ENCODE measurements around the gene SYNDIG1L. TPM values are rescaled to one million over a fixed set of nuclear protein-coding genes. Genes with fewer than 3 reads are reported as not detected.
"Not testable (repeated sequence)": the region's sequence is repeated elsewhere in the genome, so short reads cannot be mapped to it uniquely, and the experiment has no call there.

The SYNDIG1L gene
- total RNA-seq = not detected

DNA sequence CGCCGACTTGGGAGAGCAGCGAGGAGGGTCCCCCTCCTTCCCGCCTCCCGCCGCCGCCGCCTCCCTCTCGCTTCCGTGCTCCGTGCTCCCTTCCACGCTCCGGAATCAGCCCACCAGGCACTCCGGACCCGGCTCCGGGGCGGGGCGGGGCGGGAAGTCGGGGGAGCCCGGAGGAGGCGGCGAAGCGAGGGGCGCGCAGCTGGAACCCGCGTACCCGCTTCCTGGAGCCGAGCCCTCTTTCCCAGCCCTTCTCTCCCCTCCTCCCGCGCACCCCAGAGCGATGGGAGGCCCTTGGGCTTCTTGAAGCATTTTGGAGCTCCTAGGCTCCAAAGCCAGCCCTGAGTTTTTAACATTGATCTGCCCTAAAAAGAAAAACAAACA lies at the start of gene SYNDIG1L:
TSS of gene SYNDIG1L (minus strand) at position 9 of the 381 bp plus-strand sequence. CDS start 16,466 bp downstream, outside the sequence.
- ChIA-PET POLR2A (no interaction called here), CTCF (no interaction called here)

DNA sequence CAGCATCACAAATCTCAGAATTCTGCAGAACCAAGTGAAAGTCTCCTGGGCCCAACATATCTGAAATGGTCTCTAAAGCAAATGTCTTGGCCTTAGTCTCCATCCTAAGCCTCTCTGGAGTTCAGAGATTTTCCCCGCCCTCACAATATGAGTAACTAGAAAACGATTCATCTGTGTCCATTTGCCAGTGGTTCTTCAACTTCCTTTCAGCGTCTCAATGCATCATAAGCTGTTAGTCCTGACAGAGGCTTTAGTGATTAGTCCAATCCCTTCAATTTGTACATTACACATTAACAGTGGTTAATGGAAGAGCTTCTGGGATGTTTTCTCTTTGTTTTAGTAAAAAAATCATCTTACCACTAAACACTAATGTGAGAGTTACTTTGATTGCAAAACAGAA lies 49.7 kb upstream of the SYNDIG1L start:
- POLR2A ChIA-PET = no interaction called here
- CTCF ChIA-PET = no interaction called here

DNA sequence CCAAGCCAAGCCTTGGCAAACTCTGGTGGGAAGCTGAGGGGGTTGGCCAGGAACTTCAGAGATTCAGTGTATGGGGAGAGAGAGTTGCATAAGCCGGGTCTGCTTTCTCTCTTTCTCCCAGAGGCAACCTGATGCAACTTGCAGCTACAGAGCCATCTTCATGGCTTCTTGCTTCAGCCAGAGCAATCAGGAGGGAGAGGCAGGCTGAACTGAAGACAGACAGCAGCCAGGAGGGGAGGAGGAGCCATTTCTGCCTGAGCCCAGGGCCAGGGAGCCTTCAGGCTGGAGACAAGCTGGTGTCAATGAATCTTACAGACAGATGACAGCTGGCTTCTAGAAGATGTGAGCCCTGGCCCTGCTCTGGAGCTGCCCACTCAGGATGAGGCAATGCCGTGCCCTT lies 48.4 kb upstream of the SYNDIG1L start:
- CTCF ChIA-PET = no interaction called here
- POLR2A ChIA-PET = interaction anchor here (0.6 kb wide), 1 partner anchor 283 kb away, joined by 8 read pairs; no protein-coding TSS in a partner anchor

DNA sequence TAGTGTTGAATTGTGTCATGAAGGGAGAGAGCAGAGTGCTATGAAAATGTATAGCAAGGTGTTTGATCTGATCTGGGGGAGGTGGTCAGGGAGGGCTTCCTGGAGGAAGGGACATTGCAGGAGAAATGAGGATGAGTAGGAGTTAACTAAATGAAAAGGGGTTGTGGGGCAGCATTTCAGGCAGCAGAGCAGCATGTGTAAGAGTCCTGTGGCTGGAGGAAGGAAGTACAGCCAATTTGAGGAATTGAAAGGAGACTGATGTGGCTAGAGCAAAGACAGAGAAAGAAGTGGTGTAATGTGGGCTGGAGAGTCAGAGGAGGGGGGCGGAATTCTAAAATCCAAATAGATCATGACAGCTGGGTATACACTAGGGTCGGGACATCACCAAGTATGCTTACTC lies 46.6 kb upstream of the SYNDIG1L start:
- ChIA-PET CTCF (no interaction called here), POLR2A (no interaction called here)

DNA sequence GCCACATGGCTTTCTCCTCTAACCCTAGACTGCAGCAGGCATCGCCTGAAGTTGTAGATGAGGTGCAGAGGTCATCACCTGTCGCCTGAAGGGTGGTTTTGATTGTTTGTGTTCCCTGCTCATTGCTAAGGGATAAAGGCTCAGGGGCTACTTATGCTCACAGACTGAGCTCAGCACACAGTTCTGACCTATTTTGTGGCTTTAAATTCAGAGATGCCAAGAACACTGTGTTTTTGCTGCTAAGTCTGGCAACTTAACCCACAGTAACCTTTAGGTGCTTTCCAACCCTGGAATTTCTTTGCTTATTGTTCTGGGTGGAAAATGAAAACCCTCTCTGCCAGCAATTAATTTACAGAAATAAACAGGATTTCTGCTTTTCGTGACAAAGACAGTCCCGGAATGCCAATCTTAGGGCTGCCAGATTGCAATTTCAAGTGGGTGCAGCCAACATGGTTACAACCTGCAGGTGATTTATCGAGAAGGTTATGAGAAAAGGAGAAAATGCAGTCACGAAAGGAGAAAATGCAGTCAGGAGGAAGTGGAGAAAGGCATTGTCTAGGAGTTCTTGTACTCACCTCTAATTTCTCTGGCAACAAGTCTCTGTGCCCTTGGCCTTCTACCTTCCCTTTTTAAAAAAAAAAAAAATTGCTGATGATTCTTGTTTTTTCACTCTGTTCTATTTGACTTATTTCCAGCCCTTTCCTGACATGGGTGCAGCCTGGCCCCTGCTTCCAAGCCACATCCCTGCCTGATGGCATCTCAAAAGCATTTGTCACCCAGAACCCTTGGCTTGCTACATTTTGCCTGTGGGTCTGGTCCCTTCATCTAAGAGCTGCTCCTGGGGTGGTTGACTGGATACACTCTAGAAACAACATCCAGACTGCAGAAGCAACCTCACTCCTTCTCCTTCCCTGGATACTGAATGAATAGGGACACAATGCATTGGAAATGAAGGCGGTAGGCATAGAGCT lies 43.8 kb upstream of the SYNDIG1L start:
- ChIA-PET CTCF (no interaction called here), POLR2A (no interaction called here)

DNA sequence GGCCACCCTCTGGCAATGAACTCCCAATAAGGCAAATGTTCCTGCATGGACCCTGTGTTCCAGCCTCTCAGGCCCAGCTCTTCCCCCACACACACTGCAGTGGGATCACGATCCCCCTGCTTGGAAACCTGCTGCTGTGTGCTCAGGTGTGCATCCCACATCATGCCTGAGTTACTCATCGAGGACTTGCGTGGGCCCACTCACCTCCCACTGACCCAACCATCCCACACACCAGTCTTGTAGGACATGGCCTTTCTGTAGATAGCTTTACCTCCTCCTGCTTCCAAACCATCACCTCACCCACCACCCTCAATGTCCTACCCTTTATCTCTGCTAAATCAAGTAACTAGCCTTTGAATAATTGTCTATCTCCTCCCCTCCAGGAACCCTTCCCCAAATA lies 42.5 kb upstream of the SYNDIG1L start:
- POLR2A ChIA-PET = no interaction called here
- CTCF ChIA-PET = no interaction called here

DNA sequence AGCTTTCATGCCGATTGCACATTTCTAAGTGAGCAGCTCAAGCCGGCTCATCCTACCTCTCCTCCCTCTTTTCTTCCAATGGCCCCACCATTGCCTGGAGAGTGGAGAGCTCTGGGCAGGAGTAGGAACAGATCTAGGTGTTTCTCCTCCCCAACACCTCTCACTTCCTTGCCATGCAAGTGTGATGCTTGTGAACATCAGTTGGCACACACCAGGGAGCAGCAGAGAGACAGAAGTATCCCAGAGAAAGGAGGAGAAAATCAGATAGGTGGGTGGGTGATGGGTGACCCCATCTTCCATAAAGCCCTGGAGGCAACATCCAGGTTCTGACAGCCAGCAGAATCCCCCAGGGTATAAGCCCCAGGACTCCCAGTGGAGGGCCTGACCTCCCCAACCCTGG lies 39.3 kb upstream of the SYNDIG1L start:
- ChIA-PET CTCF (no interaction called here), POLR2A (no interaction called here)

DNA sequence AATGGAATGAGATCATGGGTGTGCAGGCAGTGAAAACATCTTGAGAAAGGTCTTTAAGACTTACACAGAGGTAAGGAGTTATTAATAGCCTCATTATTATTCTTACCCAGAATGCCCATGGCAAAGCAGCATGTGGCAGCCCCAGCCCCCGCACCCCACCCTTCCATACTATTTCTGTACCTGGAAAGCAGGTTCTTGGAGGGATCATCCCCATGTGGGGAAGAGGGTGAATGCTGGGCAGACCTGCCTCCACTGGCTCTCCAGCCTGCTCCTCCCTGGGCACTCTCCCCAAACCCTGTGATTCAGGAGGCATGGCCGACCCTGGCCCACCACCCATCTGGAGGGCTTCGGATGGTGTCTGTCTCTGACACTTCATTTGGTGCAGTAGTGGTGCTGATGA lies 38.8 kb upstream of the SYNDIG1L start:
- CTCF ChIA-PET = no interaction called here
- POLR2A ChIA-PET = no interaction called here

DNA sequence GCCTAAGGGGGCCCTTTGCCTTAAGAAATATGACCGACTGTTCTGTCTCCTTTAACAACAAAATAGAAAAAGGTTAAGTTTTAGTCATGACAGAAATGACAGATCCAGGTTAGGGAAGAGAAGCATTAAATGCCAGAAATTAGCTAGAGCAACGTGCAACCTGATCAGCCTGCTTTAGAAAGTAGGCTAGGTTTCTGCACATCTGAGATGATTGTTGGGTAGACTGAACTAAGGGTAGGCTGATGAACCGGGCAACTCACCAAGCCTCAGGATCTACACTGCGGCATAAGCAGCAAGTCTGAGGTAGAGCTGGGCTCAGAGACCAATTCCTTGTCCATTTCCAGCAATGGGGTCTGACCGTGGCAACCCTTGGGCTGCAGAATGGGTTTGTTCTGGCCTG lies 37.7 kb upstream of the SYNDIG1L start:
- ChIA-PET CTCF (no interaction called here), POLR2A (no interaction called here)

DNA sequence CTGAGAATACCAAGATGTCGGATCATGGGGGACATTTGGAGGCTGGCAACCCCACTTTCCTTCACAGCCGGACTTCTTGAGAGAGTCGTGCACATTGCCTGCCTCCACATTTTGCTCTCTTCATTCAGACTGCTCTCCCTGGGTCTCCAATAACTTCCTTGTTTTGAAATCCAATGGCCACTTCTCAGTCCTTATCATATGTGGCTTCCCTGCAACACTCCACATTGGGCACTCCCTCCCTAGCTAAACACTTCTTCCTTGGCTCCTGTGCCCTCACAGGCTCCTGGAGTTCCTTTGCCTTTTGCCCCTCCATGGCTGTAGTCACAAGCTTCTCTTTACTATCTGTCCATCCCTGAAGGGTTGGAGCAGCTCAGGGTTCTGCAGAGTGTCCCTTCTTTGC lies 37.0 kb upstream of the SYNDIG1L start:
- ChIA-PET CTCF (no interaction called here), POLR2A (no interaction called here)

DNA sequence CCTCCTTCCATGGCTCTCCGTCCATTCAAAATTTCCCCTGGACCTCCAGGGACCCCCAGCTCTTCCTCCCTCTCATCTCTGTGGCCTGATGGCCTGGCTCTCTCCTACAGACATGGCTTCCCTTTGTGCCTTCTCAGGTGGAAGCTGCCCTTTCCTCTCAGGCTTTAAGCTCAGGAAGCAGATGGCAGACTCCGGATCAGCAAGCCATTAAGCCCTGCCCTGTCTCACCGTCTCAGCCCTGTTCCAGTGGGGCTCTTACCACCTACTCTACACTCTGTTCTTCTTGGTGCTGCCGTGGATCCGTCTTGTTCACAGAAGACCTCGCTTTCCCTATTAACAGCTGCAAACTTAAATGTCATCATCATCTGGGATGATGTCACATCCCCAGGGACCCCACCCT lies 34.0 kb upstream of the SYNDIG1L start:
- POLR2A ChIA-PET = interaction anchor here (0.5 kb wide), 1 partner anchor 287 kb away, joined by 3 read pairs; no protein-coding TSS in a partner anchor
- CTCF ChIA-PET = interaction anchor here (0.9 kb wide), 1 partner anchor 31 kb away, joined by 3 read pairs; no protein-coding TSS in a partner anchor

DNA sequence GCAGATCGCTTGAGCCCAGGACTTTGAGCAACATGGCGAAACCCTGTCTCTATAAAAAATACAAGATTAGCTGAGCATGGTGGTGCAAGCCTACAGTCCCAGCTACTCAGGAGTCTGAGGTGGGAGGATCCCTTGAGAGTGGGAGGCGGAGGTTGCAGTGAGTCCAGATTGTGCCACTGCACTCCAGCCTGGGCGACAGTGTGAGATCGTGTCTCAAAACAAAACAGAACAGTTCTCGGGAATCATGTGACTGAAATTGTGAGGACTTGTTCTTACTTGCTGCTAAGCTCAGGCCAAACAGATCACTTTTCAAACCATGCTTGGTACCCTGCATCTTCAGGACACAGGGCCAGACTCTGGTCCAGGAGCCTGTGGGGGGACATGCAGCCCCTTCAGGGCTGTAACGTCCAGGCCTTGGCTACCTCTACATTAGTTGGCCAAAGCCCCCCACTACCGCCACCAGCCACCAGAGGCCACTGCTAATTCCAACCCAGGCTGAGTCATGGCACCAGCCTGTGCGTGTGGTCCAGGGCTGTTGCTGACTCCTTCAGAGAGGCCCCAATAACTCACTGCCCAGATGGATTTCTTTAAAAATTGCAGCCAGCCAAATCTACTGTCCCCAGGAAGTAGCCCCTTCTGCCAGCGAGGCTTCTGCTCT lies 33.4 kb upstream of the SYNDIG1L start:
- CTCF ChIA-PET = no interaction called here
- POLR2A ChIA-PET = interaction anchor here (0.5 kb wide), 1 partner anchor 287 kb away, joined by 3 read pairs; no protein-coding TSS in a partner anchor

DNA sequence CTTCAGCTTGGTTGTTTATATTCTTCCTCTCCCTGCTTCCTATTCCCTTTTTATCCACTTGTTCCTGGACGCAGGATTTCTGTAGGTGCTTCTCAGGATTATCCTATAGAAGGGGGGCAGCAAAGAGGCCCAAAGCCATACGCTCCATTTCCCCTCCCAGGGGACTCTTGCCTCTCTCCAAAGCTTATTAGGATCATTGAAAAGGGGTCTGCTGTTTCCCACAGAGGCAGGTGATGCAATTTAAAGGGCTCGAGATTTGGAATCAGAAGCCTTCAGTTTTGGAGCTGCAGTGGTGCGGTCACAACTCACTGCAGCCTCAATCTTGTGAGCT lies 31.5 kb upstream of the SYNDIG1L start:
- POLR2A ChIA-PET = no interaction called here
- CTCF ChIA-PET = no interaction called here

DNA sequence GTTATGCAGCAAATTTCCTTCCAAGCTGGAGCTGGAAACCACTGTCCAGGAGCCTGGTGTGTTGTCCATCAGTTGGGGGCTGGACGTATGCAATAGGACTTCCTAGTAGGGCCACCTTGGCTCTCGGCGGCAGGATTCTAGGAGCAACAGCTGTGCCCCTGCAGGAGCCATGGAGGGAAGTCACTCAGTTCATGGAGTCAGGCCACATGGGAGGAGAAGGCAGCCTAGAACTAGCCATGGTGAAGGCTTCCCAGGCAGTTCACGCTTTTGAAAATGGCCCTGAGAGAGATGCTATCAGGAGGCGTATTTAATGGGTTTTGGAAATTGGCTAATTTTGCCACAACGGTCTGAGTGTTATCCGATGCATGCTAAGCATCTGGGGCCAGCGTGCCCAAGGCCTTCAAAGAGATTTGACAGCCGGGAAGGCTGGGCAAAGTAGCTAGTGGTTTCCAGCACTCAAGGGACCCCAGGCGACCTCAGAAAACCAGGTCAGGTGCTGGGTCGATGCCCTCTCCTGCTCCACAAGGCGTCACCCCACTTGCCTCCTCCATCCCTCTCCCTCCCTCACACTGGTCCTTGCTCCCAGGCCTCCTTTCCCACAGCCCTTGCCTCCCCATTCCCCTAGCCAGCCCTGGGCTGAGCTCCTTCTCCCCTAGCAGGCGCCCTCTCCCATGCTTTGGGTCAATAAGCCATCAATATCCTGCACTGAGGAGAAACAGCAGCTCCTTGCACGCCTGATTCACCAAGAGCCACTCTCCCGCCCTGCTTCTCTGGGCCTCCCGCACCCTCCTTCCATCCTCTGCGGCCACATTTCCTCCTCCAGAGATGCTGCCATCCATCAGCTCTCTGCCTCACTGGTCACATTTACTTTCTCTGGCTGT lies 30.9 kb upstream of the SYNDIG1L start:
- ChIA-PET CTCF (no interaction called here), POLR2A (no interaction called here)

DNA sequence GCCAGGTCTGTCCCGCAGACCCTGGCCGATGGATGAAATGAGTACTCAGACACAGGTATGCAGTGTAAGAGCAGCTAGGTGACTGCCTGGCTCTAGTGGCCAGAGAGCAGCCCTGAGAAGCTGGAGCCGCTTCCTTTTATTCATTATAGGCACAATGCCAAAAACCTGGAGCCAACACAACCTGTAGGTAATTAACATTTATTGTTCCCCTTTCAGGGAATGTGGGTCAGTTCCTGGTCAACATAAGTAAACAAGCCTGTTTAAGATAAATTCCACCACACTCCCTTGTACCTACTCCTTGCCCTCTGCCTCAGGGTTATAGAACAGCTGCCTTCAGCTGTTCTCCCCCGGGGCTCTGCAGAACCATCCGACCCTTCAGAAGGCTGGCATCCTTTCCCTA lies 28.4 kb upstream of the SYNDIG1L start:
- POLR2A ChIA-PET = not testable (repeated sequence)

DNA sequence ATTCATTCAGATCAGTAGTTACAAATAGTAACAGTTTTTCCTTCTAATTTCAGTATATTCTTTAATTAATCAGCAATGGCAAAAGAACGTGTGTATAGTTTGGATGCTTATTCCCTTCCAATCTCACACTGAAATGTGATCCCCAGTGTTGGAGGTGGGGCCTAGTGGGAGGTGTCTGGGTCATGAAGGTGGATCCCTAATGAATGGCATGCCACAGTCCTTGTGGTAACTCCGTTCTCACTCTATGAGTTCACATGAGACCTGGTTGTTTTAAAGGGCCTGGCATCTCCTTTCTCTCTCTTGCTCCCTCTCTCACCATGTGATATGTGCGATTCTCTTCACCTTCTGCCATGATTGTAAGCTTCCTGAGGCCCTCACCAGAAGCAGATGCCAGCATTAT lies 18.9 kb upstream of the SYNDIG1L start:
- CTCF ChIA-PET = no interaction called here
- POLR2A ChIA-PET = no interaction called here

More for the DNA sequence above, 28.4 kb upstream of the SYNDIG1L start:
- CTCF ChIA-PET = not testable (repeated sequence)

DNA sequence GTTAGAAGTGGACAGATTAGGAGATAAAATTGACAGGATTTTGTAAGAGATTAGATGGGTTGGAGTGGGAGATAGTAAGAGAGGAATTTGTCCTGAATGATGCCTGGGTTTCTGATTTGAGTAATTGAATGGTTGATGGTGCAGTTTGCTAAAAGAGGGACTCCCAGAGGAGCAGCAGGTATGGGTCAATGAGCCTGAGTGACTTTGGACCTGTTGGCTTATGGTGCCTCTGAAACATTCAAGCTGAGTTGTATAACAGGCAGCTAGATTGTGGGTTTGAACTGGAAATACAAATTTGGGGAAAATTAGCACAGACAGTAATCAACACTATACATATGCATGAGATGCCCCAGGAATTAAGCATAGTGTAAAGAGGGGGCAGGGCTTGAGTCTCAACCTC lies 16.7 kb upstream of the SYNDIG1L start:
- CTCF ChIA-PET = no interaction called here

DNA sequence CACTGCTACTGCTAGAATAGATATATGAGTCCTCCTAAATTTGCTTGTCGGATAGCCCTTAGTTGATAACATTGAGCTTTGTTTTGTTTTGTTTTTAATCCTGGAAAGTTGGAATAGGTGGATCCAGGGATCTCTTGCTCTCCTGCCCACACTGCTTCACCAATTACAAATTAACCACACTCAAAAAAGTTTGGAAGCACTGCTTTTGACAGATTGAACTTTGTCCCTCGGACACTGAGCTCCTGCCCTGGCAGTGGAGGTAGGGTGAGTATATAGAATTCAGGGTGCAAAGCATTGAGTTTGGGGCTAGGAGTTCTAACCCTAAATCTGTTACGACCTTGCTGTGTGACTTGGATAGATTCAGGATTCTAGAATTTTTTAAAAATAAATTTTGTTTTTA lies 15.1 kb upstream of the SYNDIG1L start:
- ChIA-PET CTCF (no interaction called here), POLR2A (no interaction called here)

More for the DNA sequence above, 16.7 kb upstream of the SYNDIG1L start:
- POLR2A ChIA-PET = no interaction called here

DNA sequence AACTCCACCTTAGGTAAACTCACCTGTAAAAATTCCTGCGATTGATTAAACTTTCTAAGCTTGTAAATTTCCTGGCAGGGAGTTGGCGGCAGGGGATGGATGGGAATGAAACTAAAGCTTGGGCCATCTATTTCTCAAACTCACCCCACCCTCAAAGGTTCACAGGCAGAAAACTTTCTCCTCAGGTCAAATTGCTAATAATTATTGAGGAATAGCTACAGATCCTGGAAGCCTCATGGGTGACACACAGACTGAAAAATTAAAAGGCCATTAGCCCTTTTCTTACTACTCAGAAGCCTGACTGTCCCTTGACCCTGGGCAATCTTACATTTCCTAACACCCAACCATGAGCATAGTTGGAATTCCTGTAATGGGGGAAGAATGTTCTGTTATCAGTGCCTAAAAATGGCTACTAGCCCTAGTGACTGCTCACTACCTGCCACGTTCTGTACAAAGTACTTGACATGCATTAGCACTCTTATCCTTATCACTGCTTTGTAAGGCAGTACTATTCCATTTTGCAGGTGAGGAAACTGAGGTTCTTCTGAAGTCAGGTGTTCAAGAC lies 12.4 kb upstream of the SYNDIG1L start:
- ChIA-PET POLR2A (no interaction called here), CTCF (no interaction called here)

DNA sequence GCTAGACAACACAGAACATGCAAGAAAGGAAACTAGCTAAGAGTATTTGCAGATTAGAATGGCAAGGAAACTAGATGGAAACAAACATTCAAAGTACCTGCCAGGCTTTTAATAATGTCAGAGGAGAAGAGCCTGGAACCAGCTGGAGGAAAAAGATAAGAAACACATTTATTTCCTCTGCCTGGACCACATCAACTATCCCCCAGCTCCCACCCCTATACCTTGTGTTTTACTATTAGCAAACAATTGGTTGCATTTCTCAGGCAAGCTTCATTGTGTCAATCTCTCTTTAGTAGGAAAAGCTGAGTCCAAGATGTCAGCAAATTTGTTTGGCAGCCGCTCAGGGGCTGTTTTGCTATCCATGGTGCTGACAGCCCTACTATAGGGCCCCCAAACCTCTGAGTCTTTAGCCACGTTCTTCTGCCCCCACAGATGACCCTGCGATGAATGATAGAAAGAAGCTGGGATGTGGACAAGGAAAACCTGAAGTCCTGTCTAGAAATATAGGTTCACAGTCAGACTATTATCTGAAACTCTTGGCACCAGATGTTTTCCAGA lies 11.6 kb upstream of the SYNDIG1L start:
- POLR2A ChIA-PET = no interaction called here
- CTCF ChIA-PET = no interaction called here
